Measurements from ENCODE around the gene ANKRD11. TPM values are rescaled to one million over a fixed set of nuclear protein-coding genes. Genes with fewer than 3 reads are reported as not detected.

Gene ANKRD11
- total RNA-seq, 1 experiment from 2014 or later = 266 TPM

- no peak overlapping the region for H3K4me3 ChIP-seq (replicated peaks in 1 of 2; ENCODE audit: low read depth in 1 of 2, low read length in 2 of 2)
- ChIA-PET CTCF (no interaction called here), POLR2A (no interaction called here), RAD21 (ENCODE audit: low non-redundant PET in 1 of 2, low total read pairs in 2 of 2, uncharacterized antibody in 2 of 2, unreplicated experiment in 2 of 2) (no interaction called here)
- ATAC-seq (no peak), DNase-seq (ENCODE audit: low read depth, low spot score) (no peak)
- peaks cover 39 to 59% of the 10 kb centered on the region in 2 experiments for H3K36me3 ChIP-seq (ENCODE audit: control insufficient read depth in 1 of 2, insufficient read depth in 2 of 2, low read length in 2 of 2)
- no TSS peak for BruUV-seq (replicated peaks)
- intact Hi-C loops (cut with micrococcal nuclease) = no loop called here
- peaks cover 0 to 18% of the 10 kb centered on the region in 2 experiments; a peak in 3 of 4 replicates for H3K4me1 ChIP-seq (ENCODE audit: control insufficient read depth in 1 of 2, insufficient read depth in 2 of 2, low read length in 2 of 2)
- TF ChIP-seq ZFX (IDR thresholded peaks at IDR 0.05) (no peak), ATF3 (IDR thresholded peaks at IDR 0.05) (no peak), RAD21 (IDR thresholded peaks at IDR 0.05; ENCODE audit: low read depth) (no peak), ZBTB33 (IDR thresholded peaks at IDR 0.05; ENCODE audit: extremely low read depth, insufficient replicate concordance, low read length) (no peak), SIN3A (IDR thresholded peaks at IDR 0.05; ENCODE audit: low read depth) (no peak), SP1 (IDR thresholded peaks at IDR 0.05; ENCODE audit: low read depth) (no peak), EZH2phosphoT487 (IDR thresholded peaks at IDR 0.05; ENCODE audit: borderline replicate concordance) (no peak), CBX3 (IDR thresholded peaks at IDR 0.05; ENCODE audit: low read depth) (no peak), FOSL1 (IDR thresholded peaks at IDR 0.05; ENCODE audit: low read depth) (no peak), ZNF274 (IDR thresholded peaks at IDR 0.05; ENCODE audit: low read depth, low read length) (no peak), JUND (IDR thresholded peaks at IDR 0.05) (no peak), REST (IDR thresholded peaks at IDR 0.05; ENCODE audit: low read depth) (no peak), EZH2 (IDR thresholded peaks at IDR 0.05) (no peak), ELF1 (IDR thresholded peaks at IDR 0.05; ENCODE audit: borderline replicate concordance, low read depth) (no peak), TCF7L2 (IDR thresholded peaks at IDR 0.05; ENCODE audit: borderline replicate concordance, extremely low read depth, insufficient read depth, insufficient read length) (no peak), YY1 (IDR thresholded peaks at IDR 0.05; ENCODE audit: extremely low read depth, insufficient replicate concordance, low read depth, low read length) (no peak), POLR2AphosphoS5 (IDR thresholded peaks at IDR 0.05; ENCODE audit: low read depth, low read length) (no peak), POLR2A (IDR thresholded peaks at IDR 0.05; ENCODE audit: borderline replicate concordance, extremely low read depth, insufficient read depth, insufficient read length) (no peak)
- no peak overlapping the region for H3K27ac ChIP-seq (ENCODE audit: low read depth, low read length)
- peaks cover 37% of the 10 kb centered on the region; the same call in 1 of the 2 replicates for H3K79me2 ChIP-seq (ENCODE audit: insufficient read depth, low read length)
- no peak overlapping the region for H3K9ac ChIP-seq (ENCODE audit: low read length)
- no peaks in the 10 kb centered on the region for H3K9me2 ChIP-seq (ENCODE audit: insufficient read depth)
- no peaks in the 10 kb centered on the region for H4K20me1 ChIP-seq (ENCODE audit: insufficient read depth)
- H3K4me2 ChIP-seq (ENCODE audit: low read length) = no peak overlapping the region
- H2AFZ ChIP-seq (ENCODE audit: low read depth, low read length, poor library complexity, severe bottlenecking) = no peak overlapping the region
- H3K9me3 ChIP-seq (ENCODE audit: control insufficient read depth in 1 of 2, insufficient read depth in 1 of 2, low read depth in 1 of 2, low read length in 2 of 2) = no peaks in the 10 kb centered on the region
- no peaks in the 10 kb centered on the region for H3K27me3 ChIP-seq (ENCODE audit: insufficient read depth, low read length)
Measured at GRCh38 chr16:89272631-89273030, 217.7 kb downstream of the ANKRD11 start.

Measured in HCT116 (cell line).